Measurements from ENCODE around the gene SLC1A2.

SLC1A2 gene

GRCh38 chr11:35403765-35404387 lies 15.5 kb downstream of the SLC1A2 start:
- no peak overlapping the region for H3K4me3 ChIP-seq (replicated peaks; ENCODE audit: low read depth, low read length)
- no peak for DNase-seq (ENCODE audit: low read depth)
- TF ChIP-seq CTCF (IDR thresholded peaks at IDR 0.05; ENCODE audit: low read length, missing control alignments) = no peak

GRCh38 chr11:35402751-35403660 lies 16.4 kb downstream of the SLC1A2 start:
- TF ChIP-seq CTCF (IDR thresholded peaks at IDR 0.05; ENCODE audit: low read length, missing control alignments) = no peak
- DNase-seq (ENCODE audit: low read depth) = no peak
- no peak overlapping the region for H3K4me3 ChIP-seq (replicated peaks; ENCODE audit: low read depth, low read length)

GRCh38 chr11:35398881-35399280 lies 20.5 kb downstream of the SLC1A2 start:
- no peak for TF ChIP-seq CTCF (IDR thresholded peaks at IDR 0.05; ENCODE audit: low read length, missing control alignments)

GRCh38 chr11:35394941-35395340 lies 24.4 kb downstream of the SLC1A2 start:
- H3K4me3 ChIP-seq (replicated peaks; ENCODE audit: low read depth, low read length) = no peak overlapping the region
- no peak for DNase-seq (ENCODE audit: low read depth)
- no peak for TF ChIP-seq CTCF (IDR thresholded peaks at IDR 0.05; ENCODE audit: low read length, missing control alignments)

More at GRCh38 chr11:35398881-35399280, 20.5 kb downstream of the SLC1A2 start:
- no peak overlapping the region for H3K4me3 ChIP-seq (replicated peaks; ENCODE audit: low read depth, low read length)
- no peak for DNase-seq (ENCODE audit: low read depth)

GRCh38 chr11:35393098-35393497 lies 26.3 kb downstream of the SLC1A2 start:
- TF ChIP-seq CTCF (IDR thresholded peaks at IDR 0.05; ENCODE audit: low read length, missing control alignments) = no peak
- DNase-seq (ENCODE audit: low read depth) = no peak
- H3K4me3 ChIP-seq (replicated peaks; ENCODE audit: low read depth, low read length) = no peak overlapping the region

GRCh38 chr11:35391922-35392688 lies 27.3 kb downstream of the SLC1A2 start:
- peak; percentile 82 for DNase-seq (ENCODE audit: low read depth)
- no peak overlapping the region for H3K4me3 ChIP-seq (replicated peaks; ENCODE audit: low read depth, low read length)
- peak; percentile 85 for TF ChIP-seq CTCF (IDR thresholded peaks at IDR 0.05; ENCODE audit: low read length, missing control alignments)

All from fibroblast of pulmonary artery (primary cell).